Muscle of arm (tissue), 12 donors: ENCODE data around the gene BEGAIN. TPM values are rescaled to one million over a fixed set of nuclear protein-coding genes. Genes with fewer than 3 reads are reported as not detected.

Source experiments
- DNase-seq: peaks from one replicate; pipeline ENCODE4 v3.0.0-alpha.2; 2013
- polyA plus RNA-seq, 12 donors: library from polyadenylated mRNA; unstranded; fragments of 120-200 nt; gene quantifications; one replicate each; pipeline ENCODE4 v1.2.1, GENCODE V29; 2013; ENCODE audit not compliant: insufficient read length in 12 of 12

Gene BEGAIN
- polyA plus RNA-seq, 12 donors: 1.8 to 6.4 (median 4.3) TPM; not detected in 1

- DNase-seq: no peak
Measured at GRCh38 chr14:100568164-100568997, 18.8 kb downstream of the BEGAIN start.

- DNase-seq: no peak
Measured at GRCh38 chr14:100567877-100568163, 19.4 kb downstream of the BEGAIN start.

- DNase-seq: no peak
Measured at GRCh38 chr14:100567009-100567876, 20.0 kb downstream of the BEGAIN start.

GRCh38 chr14:100566586-100566985 lies 20.6 kb downstream of the BEGAIN start:
- DNase-seq: no peak

DNA sequence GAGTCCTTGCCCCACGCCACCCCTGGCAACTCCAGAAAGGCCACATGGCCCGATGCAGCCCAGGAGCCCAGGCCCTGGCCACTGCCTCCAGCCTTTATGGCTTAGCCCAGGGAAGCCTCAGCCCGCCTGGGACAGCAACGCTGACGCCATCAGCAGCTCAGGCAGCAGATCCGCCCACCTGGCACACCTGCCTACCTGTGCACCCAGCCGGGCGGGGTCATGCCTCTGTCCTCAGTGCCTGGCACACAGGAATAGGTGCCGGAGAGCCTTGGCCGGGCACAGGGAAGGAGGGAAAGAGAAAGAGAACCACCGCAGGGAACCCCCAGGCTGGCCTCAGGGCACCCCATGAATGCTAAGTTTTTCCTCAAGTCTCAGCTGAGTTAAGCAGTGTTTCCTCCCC lies 21.1 kb downstream of the BEGAIN start:
- no peak for DNase-seq

DNA sequence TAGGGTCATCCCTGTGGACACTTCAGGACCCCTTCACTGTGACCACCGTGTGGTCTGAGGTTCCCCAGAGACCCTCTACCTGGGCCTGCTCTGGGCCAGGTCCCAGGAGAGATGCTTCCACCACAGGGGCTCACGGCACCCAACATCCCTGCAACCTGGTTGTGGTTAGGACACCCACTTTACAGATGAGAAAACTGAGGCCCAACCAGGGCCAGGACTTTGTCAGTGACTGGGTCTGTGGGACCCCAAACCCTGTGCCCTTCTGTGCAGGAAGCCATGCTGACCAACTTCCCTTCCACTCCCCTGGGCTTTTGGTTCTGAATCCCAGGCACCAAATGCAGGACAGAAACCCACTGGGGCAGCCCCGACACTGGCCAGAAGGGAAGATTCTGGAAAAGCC lies 21.6 kb downstream of the BEGAIN start:
- no peak for DNase-seq

- no peak for DNase-seq
Measured at GRCh38 chr14:100564512-100564911, 22.7 kb downstream of the BEGAIN start.

DNA sequence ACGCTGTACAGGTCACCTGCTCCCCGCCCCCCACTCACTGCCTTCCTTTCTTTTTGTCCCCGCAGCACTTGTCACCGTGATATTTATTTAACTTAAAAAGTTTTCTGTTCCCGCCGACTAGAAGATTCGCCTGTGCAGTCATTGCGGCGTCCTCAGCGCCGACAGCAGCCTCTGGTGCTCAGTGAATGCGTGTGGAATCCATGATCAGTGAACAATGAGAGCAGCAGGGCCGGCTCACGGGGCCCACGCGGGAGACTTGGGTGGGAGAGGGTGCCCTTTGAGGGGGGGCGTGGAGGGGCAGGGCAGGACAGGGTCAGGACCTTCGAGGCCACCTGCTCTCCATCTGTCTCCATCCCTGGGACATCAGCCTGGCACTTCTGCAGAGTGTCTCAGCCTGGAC lies 24.5 kb downstream of the BEGAIN start:
- DNase-seq: no peak

DNA sequence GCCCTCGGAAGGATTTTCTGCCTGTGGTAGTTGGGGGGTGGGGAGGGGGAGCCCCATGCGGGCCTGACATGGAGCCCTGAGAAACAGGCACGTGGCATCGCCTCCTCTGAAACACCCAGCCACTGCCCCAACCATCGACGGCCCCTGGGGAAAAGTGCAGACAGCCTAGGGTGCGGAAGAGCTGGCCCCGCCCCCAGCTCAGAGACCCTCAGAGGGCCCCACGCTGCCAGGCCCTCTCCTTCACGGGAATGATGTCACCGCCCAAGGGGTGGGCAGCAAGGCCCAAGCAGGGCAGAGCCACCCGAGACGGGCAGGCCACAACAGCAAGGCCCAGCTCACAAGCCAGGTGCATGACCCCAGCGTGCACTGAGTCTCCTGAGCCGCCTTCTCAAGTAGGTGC lies 26.2 kb downstream of the BEGAIN start:
- DNase-seq: no peak

DNA sequence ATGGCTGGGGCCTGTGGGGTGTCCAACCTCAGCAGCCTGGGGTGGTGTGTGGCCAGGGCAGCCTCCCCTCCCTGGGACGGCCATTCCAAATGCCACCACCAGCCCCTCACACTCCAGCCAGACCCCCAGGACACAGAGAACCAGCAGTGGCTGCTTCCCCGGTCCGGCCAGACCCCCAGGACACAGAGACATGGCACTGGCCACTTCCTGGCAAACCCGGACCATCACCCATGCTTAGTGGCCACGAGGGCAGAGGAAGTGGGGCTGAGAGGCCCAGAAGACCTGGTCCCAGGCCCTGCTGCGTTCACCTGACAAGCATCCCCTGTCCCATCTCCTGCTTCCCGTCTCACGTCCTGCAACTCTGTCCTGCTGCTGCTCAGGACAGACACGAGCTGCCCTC lies 26.7 kb downstream of the BEGAIN start:
- no peak for DNase-seq

DNA sequence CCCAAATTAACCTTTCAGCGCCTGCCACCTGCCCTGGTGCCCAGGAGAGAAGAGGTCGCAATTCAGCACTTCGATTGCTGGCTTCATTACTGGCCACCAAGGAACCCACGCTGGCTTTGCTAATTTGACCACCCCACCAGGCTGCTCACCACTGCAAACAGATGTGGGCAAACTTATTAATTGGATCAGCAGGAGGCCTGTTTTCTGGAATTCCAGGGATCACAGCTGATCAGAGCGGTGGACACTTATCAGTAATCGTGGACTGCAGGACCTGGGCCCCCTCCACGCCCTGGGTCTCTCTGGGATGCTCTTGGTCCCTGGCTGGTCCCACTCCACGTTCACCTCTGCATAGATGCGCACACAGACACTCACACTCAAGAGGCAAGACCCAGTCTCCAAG lies 27.8 kb downstream of the BEGAIN start:
- DNase-seq: no peak

DNA sequence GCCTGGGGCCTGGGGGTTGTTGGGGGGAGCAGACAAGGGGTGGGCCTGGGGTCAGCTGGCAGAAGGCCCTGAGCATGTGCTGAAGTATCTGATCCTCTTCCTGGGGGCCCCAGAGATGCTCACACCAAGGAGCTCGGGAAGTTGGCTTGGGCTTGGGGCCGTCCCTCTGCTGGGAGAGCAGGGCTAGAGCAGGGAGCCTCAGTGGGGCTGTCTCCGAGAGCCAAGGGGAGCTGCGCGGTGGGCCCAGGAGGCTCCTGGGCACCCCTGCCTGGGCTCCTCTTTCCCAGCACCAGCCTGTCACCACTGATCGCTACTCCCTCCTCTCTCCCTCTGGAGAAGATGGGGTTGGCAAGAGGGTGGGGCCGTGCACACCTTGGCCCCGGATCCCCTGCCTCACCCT lies 28.3 kb downstream of the BEGAIN start:
- DNase-seq: no peak

GRCh38 chr14:100558226-100558625 lies 29.0 kb downstream of the BEGAIN start:
- DNase-seq: no peak

DNA sequence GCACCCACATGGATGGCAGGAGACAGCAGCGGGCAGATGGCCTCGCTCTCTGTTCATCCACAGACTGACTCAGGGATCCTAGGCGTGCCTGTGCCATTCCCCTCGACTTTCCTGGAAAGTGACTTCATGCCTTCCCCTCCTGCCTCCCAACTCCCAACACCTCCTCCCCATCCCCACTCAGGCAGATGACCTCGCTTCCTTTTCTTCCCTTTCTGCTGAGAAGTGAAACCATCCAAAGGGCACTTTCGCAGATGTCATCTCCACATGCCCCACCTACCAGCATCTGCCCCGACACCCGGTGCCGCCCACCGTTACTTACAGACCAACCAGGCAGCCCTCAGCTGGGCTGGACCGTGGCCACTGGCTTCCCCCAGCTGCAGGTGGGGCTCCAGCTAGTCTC lies 29.6 kb downstream of the BEGAIN start:
- DNase-seq: no peak

GRCh38 chr14:100556936-100557505 lies 30.2 kb downstream of the BEGAIN start:
- no peak for DNase-seq

- DNase-seq: no peak
Measured at GRCh38 chr14:100556140-100556475, 31.1 kb downstream of the BEGAIN start.

GRCh38 chr14:100555436-100556139 lies 31.6 kb downstream of the BEGAIN start:
- DNase-seq: no peak

DNA sequence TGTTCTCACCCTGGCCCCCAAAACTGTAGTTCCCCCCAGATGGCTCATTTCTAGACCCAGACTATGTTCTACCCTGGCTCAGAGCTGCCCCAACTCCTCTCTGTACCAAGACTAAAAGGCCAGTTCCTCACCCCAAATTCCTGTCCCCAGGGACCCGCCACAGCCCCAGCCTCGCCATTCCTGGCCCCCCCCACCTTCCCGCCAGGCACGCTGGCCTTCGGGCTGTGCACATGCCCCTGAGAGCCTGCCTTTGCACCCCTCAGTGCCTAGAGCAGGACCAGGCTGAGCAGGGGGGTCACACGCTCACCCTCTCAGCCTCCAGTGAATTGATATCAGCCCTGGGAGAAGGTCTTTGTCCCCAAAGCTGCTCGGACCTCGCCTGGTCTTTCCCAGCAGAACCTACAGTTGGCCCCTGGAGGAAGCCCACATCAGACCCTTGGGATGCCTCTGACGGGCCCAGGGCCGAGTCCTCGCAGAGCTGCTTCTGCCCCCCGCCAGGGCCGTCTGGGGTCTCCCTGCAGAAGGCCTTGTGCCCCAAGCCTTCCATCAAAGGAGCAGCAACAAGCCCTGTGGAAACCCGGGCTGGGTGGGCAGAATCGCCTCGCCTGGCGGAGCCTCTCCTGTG lies 32.4 kb downstream of the BEGAIN start:
- DNase-seq: no peak

GRCh38 chr14:100554082-100554677 lies 33.0 kb downstream of the BEGAIN start:
- DNase-seq: no peak

GRCh38 chr14:100553471-100553870 lies 33.7 kb downstream of the BEGAIN start:
- DNase-seq: no peak

DNA sequence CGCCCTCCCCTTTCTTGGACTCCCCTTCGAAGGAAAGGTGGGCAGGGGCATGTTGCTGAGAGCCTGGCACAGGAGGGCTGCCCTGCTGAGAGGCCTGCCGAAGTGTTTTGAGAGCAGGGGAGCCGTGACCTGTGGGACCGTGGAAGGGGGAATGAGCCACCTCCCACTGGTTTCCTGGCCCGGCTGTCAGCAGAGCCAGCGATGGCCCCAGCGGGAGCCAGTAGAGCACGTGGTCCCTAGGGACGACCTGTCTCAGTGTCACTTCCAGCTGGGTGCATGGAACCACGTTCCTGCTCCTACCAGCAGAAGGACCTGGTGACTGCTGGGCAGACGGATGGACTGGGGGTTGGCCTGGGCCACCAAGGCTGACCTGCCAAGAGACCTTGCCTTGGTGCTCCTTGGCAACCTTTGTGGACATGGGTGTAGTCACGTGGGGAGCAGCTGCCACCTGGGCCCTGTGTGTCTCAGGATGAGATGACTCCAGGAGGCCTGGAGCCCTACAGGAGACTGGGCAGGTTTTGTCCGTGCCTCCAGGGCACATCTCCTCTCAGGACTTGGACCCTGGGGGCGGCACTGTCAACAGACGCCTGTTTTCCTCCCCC lies 34.6 kb downstream of the BEGAIN start:
- no peak for DNase-seq
